HepG2 (cell line): ENCODE measurements around the gene BICDL1.

Source experiments
- CEBPB ChIP-seq: IDR thresholded peaks from 2 replicates; pipeline ENCODE4 v1.6.1; 2011; ENCODE audit warnings: low read depth, low read length, improper control_type of control experiment, borderline replicate concordance
- CTCF ChIP-seq: sonication (generic); formaldehyde crosslinking; IDR thresholded peaks from 2 replicates; pipeline ENCODE4 v1.5.0; 2020; ENCODE audit warnings: mild to moderate bottlenecking, missing genetic modification reagents, moderate library complexity
- DZIP1 ChIP-seq: sonication (generic); formaldehyde crosslinking; IDR thresholded peaks from 2 replicates; pipeline ENCODE4 v1.5.0; 2020; ENCODE audit warnings: mild to moderate bottlenecking, missing genetic modification reagents
- JUNB ChIP-seq: sonication (generic); formaldehyde crosslinking; IDR thresholded peaks from 2 replicates; pipeline ENCODE4 v1.8.0; 2022; ENCODE audit warnings: missing genetic modification reagents, mild to moderate bottlenecking, borderline replicate concordance
- KLF15 ChIP-seq: sonication (generic); formaldehyde crosslinking; IDR thresholded peaks from 2 replicates; pipeline ENCODE4 v1.8.1; 2023; ENCODE audit warnings: borderline replicate concordance, mild to moderate bottlenecking, inconsistent platforms, missing genetic modification reagents, mixed read lengths
- POLR2AphosphoS5 ChIP-seq: IDR thresholded peaks from 2 replicates; pipeline ENCODE4 v1.6.1; 2012; ENCODE audit warnings: low read depth, low read length
- RELA ChIP-seq: sonication (generic); formaldehyde crosslinking; IDR thresholded peaks from 2 replicates; pipeline ENCODE4 v1.4.0; 2020; ENCODE audit warnings: missing genetic modification reagents
- ZNF619 ChIP-seq: sonication (generic); formaldehyde crosslinking; IDR thresholded peaks from 2 replicates; pipeline ENCODE4 v1.4.0; 2020; ENCODE audit warnings: mild to moderate bottlenecking, missing genetic modification reagents
- TF ChIP-seq, protein P1 (sequence below): sonication (generic); formaldehyde crosslinking; IDR thresholded peaks from 2 replicates; pipeline ENCODE4 v1.5.1; 2020; ENCODE audit warnings: mild to moderate bottlenecking, moderate library complexity, missing genetic modification reagents
- TF ChIP-seq, protein P2 (sequence below): IDR thresholded peaks from 2 replicates; pipeline ENCODE4 v1.6.1; 2016; ENCODE audit warnings: low read depth, control low read depth

- TF ChIP-seq DZIP1 (CRISPR knock-in tag) (no peak), CEBPB (no peak), RELA (CRISPR knock-in tag) (no peak), JUNB (CRISPR knock-in tag) (no peak), ZNF619 (CRISPR knock-in tag) (no peak), CTCF (no peak), POLR2AphosphoS5 (no peak), KLF15 (no peak)
- TF ChIP-seq, protein P1, sequence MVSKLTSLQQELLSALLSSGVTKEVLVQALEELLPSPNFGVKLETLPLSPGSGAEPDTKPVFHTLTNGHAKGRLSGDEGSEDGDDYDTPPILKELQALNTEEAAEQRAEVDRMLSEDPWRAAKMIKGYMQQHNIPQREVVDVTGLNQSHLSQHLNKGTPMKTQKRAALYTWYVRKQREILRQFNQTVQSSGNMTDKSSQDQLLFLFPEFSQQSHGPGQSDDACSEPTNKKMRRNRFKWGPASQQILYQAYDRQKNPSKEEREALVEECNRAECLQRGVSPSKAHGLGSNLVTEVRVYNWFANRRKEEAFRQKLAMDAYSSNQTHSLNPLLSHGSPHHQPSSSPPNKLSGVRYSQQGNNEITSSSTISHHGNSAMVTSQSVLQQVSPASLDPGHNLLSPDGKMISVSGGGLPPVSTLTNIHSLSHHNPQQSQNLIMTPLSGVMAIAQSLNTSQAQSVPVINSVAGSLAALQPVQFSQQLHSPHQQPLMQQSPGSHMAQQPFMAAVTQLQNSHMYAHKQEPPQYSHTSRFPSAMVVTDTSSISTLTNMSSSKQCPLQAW (CRISPR knock-in tag): no peak
- TF ChIP-seq, protein P2, sequence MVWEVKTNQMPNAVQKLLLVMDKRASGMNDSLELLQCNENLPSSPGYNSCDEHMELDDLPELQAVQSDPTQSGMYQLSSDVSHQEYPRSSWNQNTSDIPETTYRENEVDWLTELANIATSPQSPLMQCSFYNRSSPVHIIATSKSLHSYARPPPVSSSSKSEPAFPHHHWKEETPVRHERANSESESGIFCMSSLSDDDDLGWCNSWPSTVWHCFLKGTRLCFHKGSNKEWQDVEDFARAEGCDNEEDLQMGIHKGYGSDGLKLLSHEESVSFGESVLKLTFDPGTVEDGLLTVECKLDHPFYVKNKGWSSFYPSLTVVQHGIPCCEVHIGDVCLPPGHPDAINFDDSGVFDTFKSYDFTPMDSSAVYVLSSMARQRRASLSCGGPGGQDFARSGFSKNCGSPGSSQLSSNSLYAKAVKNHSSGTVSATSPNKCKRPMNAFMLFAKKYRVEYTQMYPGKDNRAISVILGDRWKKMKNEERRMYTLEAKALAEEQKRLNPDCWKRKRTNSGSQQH (CRISPR knock-in tag): no peak
These were observed 126.0 kb downstream of the BICDL1 start for GRCh38 chr12:120115066-120115465.
